Measurements from ENCODE around the gene BSDC1. TPM values are rescaled to one million over a fixed set of nuclear protein-coding genes. Genes with fewer than 3 reads are reported as not detected.

Gene BSDC1
- total and polyA plus RNA-seq, 8 donors = 23.8 to 126 (median 45.5) TPM

DNA sequence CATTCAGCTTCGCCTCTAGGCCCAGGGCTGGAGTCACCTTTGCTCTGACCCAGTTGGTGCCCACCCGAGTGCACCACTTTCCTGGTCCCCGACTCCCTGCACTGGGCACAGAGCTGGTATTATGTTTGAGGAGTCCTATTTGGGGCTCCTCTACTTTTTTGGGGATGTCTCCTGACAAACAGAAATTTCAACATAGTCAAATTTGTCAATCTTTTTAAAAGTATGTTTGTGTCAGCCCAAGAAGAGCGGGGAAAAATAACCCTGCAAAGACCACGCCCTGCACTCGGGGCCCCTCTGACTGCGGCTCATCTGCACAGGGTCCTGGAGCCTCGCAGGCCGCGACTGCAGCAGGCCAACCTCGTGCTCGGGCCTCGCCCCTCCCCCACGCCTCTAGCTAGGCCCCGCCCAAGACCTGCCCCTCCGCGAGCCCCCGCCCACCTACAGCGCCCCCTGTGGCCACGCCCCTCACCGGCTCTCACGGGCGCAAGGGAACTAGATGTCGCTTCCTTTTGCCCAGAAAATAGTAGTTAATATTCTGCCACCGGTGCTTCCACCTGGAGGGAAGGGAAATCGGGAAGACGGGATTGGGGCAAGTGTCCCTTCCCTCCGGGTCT is 43.3 kb downstream of the BSDC1 start:
- peak overlapping the region; percentile 92 to 96 (median 95) for H3K27ac ChIP-seq

DNA sequence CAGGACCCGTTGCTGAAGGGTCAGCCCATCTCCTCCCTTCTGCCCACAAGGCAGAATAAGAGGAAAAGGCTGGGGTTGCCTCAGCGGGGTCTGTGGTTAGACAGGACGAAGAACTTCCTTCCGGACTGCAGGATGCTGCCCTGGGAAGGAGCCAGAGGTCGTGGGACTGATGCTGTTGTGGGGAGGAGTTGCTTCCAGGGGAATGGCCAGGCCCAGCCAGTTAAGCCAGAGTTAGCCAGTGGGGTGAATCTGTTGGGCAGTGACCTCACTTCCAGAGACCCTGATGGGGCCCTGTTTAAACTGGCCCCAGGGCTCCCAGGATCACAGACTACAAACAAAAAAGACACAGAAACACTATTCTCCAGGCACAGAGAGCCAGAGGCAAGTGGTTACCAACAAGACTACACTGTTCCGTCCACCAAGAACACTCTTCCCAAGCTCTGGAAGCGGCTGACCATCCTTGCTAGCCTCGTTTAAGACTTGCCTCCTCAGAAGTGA is 45.0 kb downstream of the BSDC1 start:
- H3K27ac ChIP-seq = peak overlapping the region in 4 of 5 donors; percentile 6 to 53 (median 16)
- 53 to 64% (median 60%) methylated on average over 7 to 8 of the region's 8 CpGs for WGBS, 5 donors
- peak in 1 of 2 donors; percentile 58 for DNase-seq

More for the DNA sequence above, 43.3 kb downstream of the BSDC1 start:
- intact Hi-C loops (cut with DNase I; ENCODE audit: low total_unique reads) = no loop called here
- Histone ChIP-seq H3K36me3 (no peaks in the 10 kb centered on the region), H3K27me3 (no peaks in the 10 kb centered on the region), H3K4me3 (peak overlapping the region; percentile 61 to 75 (median 73)), H3K9me3 (no peaks in the 10 kb centered on the region), H3K4me1 (peaks cover 24 to 58% (median 47%) of the 10 kb centered on the region in 4 donors)
- DNase-seq = peak in 1 of 2 donors; percentile 78
- 21 to 43% (median 23%) methylated on average over 13 to 28 of the region's 28 CpGs for WGBS, 5 donors
- TF ChIP-seq POLR2A (IDR thresholded peaks at IDR 0.05) (no peak), POLR2AphosphoS5 (IDR thresholded peaks at IDR 0.05) (no peak)
- TF ChIP-seq, protein P1, sequence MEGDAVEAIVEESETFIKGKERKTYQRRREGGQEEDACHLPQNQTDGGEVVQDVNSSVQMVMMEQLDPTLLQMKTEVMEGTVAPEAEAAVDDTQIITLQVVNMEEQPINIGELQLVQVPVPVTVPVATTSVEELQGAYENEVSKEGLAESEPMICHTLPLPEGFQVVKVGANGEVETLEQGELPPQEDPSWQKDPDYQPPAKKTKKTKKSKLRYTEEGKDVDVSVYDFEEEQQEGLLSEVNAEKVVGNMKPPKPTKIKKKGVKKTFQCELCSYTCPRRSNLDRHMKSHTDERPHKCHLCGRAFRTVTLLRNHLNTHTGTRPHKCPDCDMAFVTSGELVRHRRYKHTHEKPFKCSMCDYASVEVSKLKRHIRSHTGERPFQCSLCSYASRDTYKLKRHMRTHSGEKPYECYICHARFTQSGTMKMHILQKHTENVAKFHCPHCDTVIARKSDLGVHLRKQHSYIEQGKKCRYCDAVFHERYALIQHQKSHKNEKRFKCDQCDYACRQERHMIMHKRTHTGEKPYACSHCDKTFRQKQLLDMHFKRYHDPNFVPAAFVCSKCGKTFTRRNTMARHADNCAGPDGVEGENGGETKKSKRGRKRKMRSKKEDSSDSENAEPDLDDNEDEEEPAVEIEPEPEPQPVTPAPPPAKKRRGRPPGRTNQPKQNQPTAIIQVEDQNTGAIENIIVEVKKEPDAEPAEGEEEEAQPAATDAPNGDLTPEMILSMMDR (IDR thresholded peaks at IDR 0.05) = peak in 5 of 7 experiments; percentile 19 to 90 (median 73)

DNA sequence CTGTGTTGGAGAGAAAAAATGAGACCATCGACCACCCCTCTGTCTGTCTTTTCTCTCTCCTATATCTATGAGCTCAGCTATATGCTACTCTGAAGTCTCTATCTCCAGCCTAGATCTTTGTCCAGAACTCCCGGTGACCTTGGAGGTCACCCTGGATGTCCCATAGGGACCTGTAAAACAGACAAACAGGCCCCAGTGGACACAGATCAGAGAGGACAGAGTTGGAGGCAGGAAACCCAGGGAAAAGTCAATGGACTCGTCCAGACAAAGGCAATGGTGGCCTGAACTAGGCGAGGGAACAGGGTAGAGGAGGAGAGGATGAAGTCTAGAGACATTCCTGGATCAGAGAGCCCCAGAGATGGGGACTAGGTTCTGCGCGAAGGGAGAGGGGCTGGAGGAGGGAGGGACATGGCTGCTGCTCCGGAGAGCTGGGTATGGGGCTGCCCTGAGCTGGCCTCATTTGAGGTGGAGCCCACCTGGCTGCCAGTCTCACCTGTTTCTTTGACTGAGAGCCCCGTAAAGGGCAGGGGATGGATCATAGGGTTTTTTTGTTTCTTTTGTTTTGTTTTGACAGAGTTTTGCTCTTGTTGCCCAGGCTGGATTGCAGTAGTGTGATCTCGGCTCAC is 47.6 kb downstream of the BSDC1 start:
- intact Hi-C loops (cut with DNase I; ENCODE audit: low total_unique reads) = no loop called here
- 87 to 92% (median 91%) methylated on average over 9 of the region's 9 CpGs for WGBS, 5 donors
- H3K9me3 ChIP-seq = no peaks in the 10 kb centered on the region
- H3K36me3 ChIP-seq = no peaks in the 10 kb centered on the region
- H3K27me3 ChIP-seq = no peaks in the 10 kb centered on the region
- no peak overlapping the region for H3K4me3 ChIP-seq
- H3K4me1 ChIP-seq = peaks cover 10 to 52% (median 31%) of the 10 kb centered on the region in 4 donors
- TF ChIP-seq POLR2AphosphoS5 (IDR thresholded peaks at IDR 0.05) (no peak), EP300 (IDR thresholded peaks at IDR 0.05) (no peak), POLR2A (IDR thresholded peaks at IDR 0.05) (no peak)
- TF ChIP-seq, protein P1 (IDR thresholded peaks at IDR 0.05) = no peak
- no peak for DNase-seq
- no peak overlapping the region for H3K27ac ChIP-seq

More for the DNA sequence above, 45.0 kb downstream of the BSDC1 start:
- no peak overlapping the region for H3K4me3 ChIP-seq
- no peaks in the 10 kb centered on the region for H3K9me3 ChIP-seq
- no peaks in the 10 kb centered on the region for H3K27me3 ChIP-seq
- peaks cover 28 to 65% (median 52%) of the 10 kb centered on the region in 4 donors for H3K4me1 ChIP-seq
- H3K36me3 ChIP-seq = no peaks in the 10 kb centered on the region
- intact Hi-C loops (cut with DNase I; ENCODE audit: low total_unique reads) = no loop called here
- TF ChIP-seq POLR2AphosphoS5 (IDR thresholded peaks at IDR 0.05) (no peak), EP300 (IDR thresholded peaks at IDR 0.05) (no peak), POLR2A (IDR thresholded peaks at IDR 0.05) (no peak)
- TF ChIP-seq, protein P1 (IDR thresholded peaks at IDR 0.05) = no peak

- peak; percentile 52 to 83 for DNase-seq
- Histone ChIP-seq H3K4me3 (no peak overlapping the region), H3K27ac (peak overlapping the region in 2 of 5 donors; percentile 35 to 42), H3K9me3 (no peaks in the 10 kb centered on the region), H3K27me3 (no peaks in the 10 kb centered on the region), H3K4me1 (peaks cover 10 to 49% (median 23%) of the 10 kb centered on the region in 4 donors), H3K36me3 (no peaks in the 10 kb centered on the region)
- WGBS, 5 donors = 18 to 21% (median 18%) methylated on average over 8 of the region's 8 CpGs
- TF ChIP-seq, protein P1 (IDR thresholded peaks at IDR 0.05) = no peak
- TF ChIP-seq POLR2A (IDR thresholded peaks at IDR 0.05) = no peak
- TF ChIP-seq EP300 (IDR thresholded peaks at IDR 0.05) = no peak
- TF ChIP-seq POLR2AphosphoS5 (IDR thresholded peaks at IDR 0.05) = no peak
- intact Hi-C loops (cut with DNase I; ENCODE audit: low total_unique reads) = no loop called here
Observed at GRCh38 chr1:32345289-32345827, 48.9 kb downstream of the BSDC1 start.

Measured in stomach (tissue), 9 donors.